Measurements from ENCODE around the gene PRKG1. TPM values are rescaled to one million over a fixed set of nuclear protein-coding genes. Genes with fewer than 3 reads are reported as not detected.
"Not testable (repeated sequence)": the region's sequence is repeated elsewhere in the genome, so short reads cannot be mapped to it uniquely, and the experiment has no call there.

The PRKG1 gene
- total RNA-seq, 1 donor from 2014 or later = 1.2 TPM

GRCh38 chr10:52027055-52027705, 952.9 kb downstream of the PRKG1 start:
- DNase-seq (ENCODE audit: low spot score) = no peak
- ATAC-seq = no peak

GRCh38 chr10:52028523-52028858, 954.2 kb downstream of the PRKG1 start:
- ATAC-seq (no peak), DNase-seq (ENCODE audit: low spot score) (no peak)

GRCh38 chr10:52029628-52030027, 955.3 kb downstream of the PRKG1 start:
- DNase-seq (ENCODE audit: low spot score) (no peak), ATAC-seq (no peak)

GRCh38 chr10:52030051-52030790, 955.9 kb downstream of the PRKG1 start:
- ATAC-seq (no peak), DNase-seq (ENCODE audit: low spot score) (no peak)

GRCh38 chr10:52030975-52031374, 956.7 kb downstream of the PRKG1 start:
- DNase-seq (ENCODE audit: low spot score) (no peak), ATAC-seq (no peak)

GRCh38 chr10:52031771-52032170, 957.5 kb downstream of the PRKG1 start:
- ATAC-seq (no peak), DNase-seq (ENCODE audit: low spot score) (no peak)

GRCh38 chr10:52032681-52033629, 958.7 kb downstream of the PRKG1 start:
- DNase-seq (ENCODE audit: low spot score) (no peak), ATAC-seq (no peak)

- not testable (repeated sequence) for ATAC-seq; DNase-seq (ENCODE audit: low spot score)
These were observed 964.9 kb downstream of the PRKG1 start for GRCh38 chr10:52039002-52039793.

- ATAC-seq (no peak), DNase-seq (ENCODE audit: low spot score) (no peak)
These were observed 966.2 kb downstream of the PRKG1 start for GRCh38 chr10:52040486-52040885.

- ATAC-seq (no peak), DNase-seq (ENCODE audit: low spot score) (no peak)
These were observed 969.5 kb downstream of the PRKG1 start for GRCh38 chr10:52043811-52044210.

GRCh38 chr10:52048051-52048450, 973.8 kb downstream of the PRKG1 start:
- ATAC-seq = no peak
- DNase-seq (ENCODE audit: low spot score) = no peak

GRCh38 chr10:52050429-52051047, 976.3 kb downstream of the PRKG1 start:
- no peak for ATAC-seq
- no peak for DNase-seq (ENCODE audit: low spot score)

- ATAC-seq = no peak
- DNase-seq (ENCODE audit: low spot score) = no peak
These were observed 979.2 kb downstream of the PRKG1 start for GRCh38 chr10:52053497-52053896.

GRCh38 chr10:52056291-52056690, 982.0 kb downstream of the PRKG1 start:
- no peak for DNase-seq (ENCODE audit: low spot score)
- ATAC-seq = no peak

- ATAC-seq (no peak), DNase-seq (ENCODE audit: low spot score) (no peak)
These were observed 984.8 kb downstream of the PRKG1 start for GRCh38 chr10:52059089-52059488.

- DNase-seq (ENCODE audit: low spot score) (no peak), ATAC-seq (no peak)
These were observed 988.9 kb downstream of the PRKG1 start for GRCh38 chr10:52063159-52063558.

GRCh38 chr10:52064084-52064845, 990.0 kb downstream of the PRKG1 start:
- no peak for DNase-seq (ENCODE audit: low spot score)
- no peak for ATAC-seq

- no peak for ATAC-seq
- no peak for DNase-seq (ENCODE audit: low spot score)
These were observed 992.1 kb downstream of the PRKG1 start for GRCh38 chr10:52066383-52066782.

GRCh38 chr10:52068485-52068884, 994.2 kb downstream of the PRKG1 start:
- ATAC-seq (no peak), DNase-seq (ENCODE audit: low spot score) (no peak)

- no peak for ATAC-seq
- DNase-seq (ENCODE audit: low spot score) = no peak
These were observed 997.5 kb downstream of the PRKG1 start for GRCh38 chr10:52071814-52072213.

Measured in left lobe of liver (tissue), 2 donors.